Ovary (tissue), 3 donors: Measurements from ENCODE around the gene NUP54.

Experiments used
- CTCF ChIP-seq, 3 donors: fragments of 450-650 bp in 2 of 3; fragments of 200-600 bp in 1 of 3; IDR thresholded peaks; one replicate each; pipeline versions ENCODE4 v1.5.1 to v1.8.0; 2016 to 2022; ENCODE audit warnings: antibody characterized with exemption in 3 of 3, mild to moderate bottlenecking in 1 of 3
- EP300 ChIP-seq: sonication (generic); formaldehyde crosslinking; IDR thresholded peaks from one replicate; pipeline ENCODE4 v1.6.1; 2017; ENCODE audit warnings: antibody characterized with exemption
- POLR2A ChIP-seq: fragments of 450-650 bp; IDR thresholded peaks from one replicate; pipeline ENCODE4 v1.6.1; 2017; ENCODE audit warnings: antibody characterized with exemption, mild to moderate bottlenecking, moderate library complexity
- donor health status: DM: no; HTN: no; CAD: no.

- TF ChIP-seq CTCF (IDR thresholded peaks at IDR 0.05), result no peak
- TF ChIP-seq POLR2A, result no peak
- no peak for TF ChIP-seq EP300
Measured at GRCh38 chr4:76125816-76126215, 22.4 kb downstream of the NUP54 start.
